Smooth muscle cell (in vitro differentiated cells): Measurements from ENCODE around the gene IGFBP4. TPM values are rescaled to one million over a fixed set of nuclear protein-coding genes. Genes with fewer than 3 reads are reported as not detected.

ENCODE experiments used
- DNase-seq: peaks from one replicate; lab custom pipeline; 2025; ENCODE audit not compliant: unreplicated experiment; lab: John Stamatoyannopoulos, UW
- H2AFZ ChIP-seq: fragments of 200-600 bp; sonication (generic); 2 replicates; pipeline ENCODE4 v1.6.0; 2016; ENCODE audit warnings: antibody characterized with exemption, low read depth, mild to moderate bottlenecking
- H3F3A ChIP-seq: fragments of 200-600 bp; sonication (generic); 2 replicates; pipeline ENCODE4 v1.6.0; 2017; ENCODE audit warnings: antibody characterized with exemption, low read depth
- H3K27ac ChIP-seq: fragments of 200-600 bp; sonication (generic); 2 replicates; pipeline ENCODE4 v1.5.1; 2016; ENCODE audit warnings: low read depth, mild to moderate bottlenecking
- H3K27me3 ChIP-seq: fragments of 200-600 bp; sonication (generic); 2 replicates; pipeline ENCODE4 v1.6.1; 2016; ENCODE audit warnings: low read depth, mild to moderate bottlenecking
- H3K36me3 ChIP-seq: fragments of 200-600 bp; sonication (generic); 2 replicates; pipeline ENCODE4 v1.5.1; 2016; ENCODE audit warnings: low read depth
- H3K4me1 ChIP-seq: fragments of 200-600 bp; sonication (generic); 2 replicates; pipeline ENCODE4 v1.5.1; 2016; ENCODE audit warnings: low read depth
- H3K4me2 ChIP-seq: fragments of 200-600 bp; sonication (generic); 2 replicates; pipeline ENCODE4 v1.6.0; 2016; ENCODE audit warnings: mild to moderate bottlenecking
- H3K4me3 ChIP-seq: fragments of 200-600 bp; sonication (generic); 2 replicates; pipeline ENCODE4 v1.5.1; 2016; ENCODE audit warnings: mild to moderate bottlenecking
- H3K79me2 ChIP-seq: fragments of 200-600 bp; sonication (generic); 2 replicates; pipeline ENCODE4 v1.6.0; 2016; ENCODE audit warnings: low read depth, mild to moderate bottlenecking
- H3K9ac ChIP-seq: fragments of 200-600 bp; sonication (generic); 2 replicates; pipeline ENCODE4 v1.6.0; 2016; ENCODE audit warnings: low read depth
- H3K9me3 ChIP-seq: fragments of 200-600 bp; sonication (generic); replicated peaks from 2 replicates; pipeline ENCODE4 v1.5.1; 2016; ENCODE audit warnings: low read depth
- H4K20me1 ChIP-seq: fragments of 200-600 bp; sonication (generic); 2 replicates; pipeline ENCODE4 v1.6.0; 2016; ENCODE audit warnings: low read depth
- CTCF ChIP-seq: fragments of 200-600 bp; sonication (generic); IDR thresholded peaks from 2 replicates; pipeline ENCODE4 v1.5.1; 2017; ENCODE audit warnings: borderline replicate concordance, mild to moderate bottlenecking, antibody characterized with exemption; ENCODE audit not compliant: insufficient read depth, poor library complexity, severe bottlenecking
- WGBS: methylation state at CpG from one replicate; pipeline ENCODE4 v1.1.7; 2016; ENCODE audit warnings: low lambda C conversion rate; 5-methylcytosine and 5-hydroxymethylcytosine counted together
- polyA plus RNA-seq: library from polyadenylated mRNA; unstranded; fragments of >200 nt; fragmentation: Nextera tagmentation; extraction: Ambion mirVana; gene quantifications from 2 replicates; pipeline ENCODE4 v1.2.1, GENCODE V29; 2016
- total RNA-seq: library from RNA; depleted of rRNA; stranded (reverse); fragments of >200 nt; gene quantifications from 2 replicates; pipeline ENCODE4 v1.2.3, GENCODE V29; 2014

Gene IGFBP4
- total and polyA plus RNA-seq, 2 experiments from 2014 or later: 91.0 to 305 TPM

GRCh38 chr17:40483679-40484078 lies 40.4 kb downstream of the IGFBP4 start:
- H3K79me2 ChIP-seq: no peaks in the 10 kb centered on the region
- TF ChIP-seq CTCF: no peak
- DNase-seq: no peak
- H4K20me1 ChIP-seq: no peaks in the 10 kb centered on the region
- no peak overlapping the region for H2AFZ ChIP-seq
- peaks cover 10% of the 10 kb centered on the region for H3F3A ChIP-seq
- no peaks in the 10 kb centered on the region for H3K36me3 ChIP-seq
- no peak overlapping the region for H3K9ac ChIP-seq
- no peaks in the 10 kb centered on the region for H3K9me3 ChIP-seq
- peaks cover 6% of the 10 kb centered on the region for H3K4me1 ChIP-seq
- no peak overlapping the region for H3K4me3 ChIP-seq
- H3K27ac ChIP-seq: no peak overlapping the region
- H3K4me2 ChIP-seq: no peak overlapping the region
- 64% methylated on average over 4 of the region's 4 CpGs for WGBS
- H3K27me3 ChIP-seq: no peaks in the 10 kb centered on the region

- WGBS: 88% methylated on average over 18 of the region's 18 CpGs
- Histone ChIP-seq H4K20me1 (no peaks in the 10 kb centered on the region), H3K27ac (peak overlapping the region; percentile 89), H3F3A (peaks cover 10% of the 10 kb centered on the region), H2AFZ (no peak overlapping the region), H3K27me3 (no peaks in the 10 kb centered on the region), H3K4me1 (peaks cover 6% of the 10 kb centered on the region), H3K9ac (no peak overlapping the region), H3K4me3 (no peak overlapping the region), H3K9me3 (no peaks in the 10 kb centered on the region), H3K79me2 (no peaks in the 10 kb centered on the region), H3K36me3 (no peaks in the 10 kb centered on the region), H3K4me2 (peak overlapping the region; percentile 74)
- DNase-seq: no peak
- TF ChIP-seq CTCF: no peak
These were observed 41.2 kb downstream of the IGFBP4 start for GRCh38 chr17:40484285-40484972.

- Histone ChIP-seq H3K9ac (peak overlapping the region; percentile 77), H4K20me1 (no peaks in the 10 kb centered on the region), H3K79me2 (no peaks in the 10 kb centered on the region), H3K4me1 (peaks cover 7% of the 10 kb centered on the region), H2AFZ (no peak overlapping the region), H3K9me3 (no peaks in the 10 kb centered on the region), H3K4me3 (no peak overlapping the region), H3K27me3 (no peaks in the 10 kb centered on the region), H3K36me3 (no peaks in the 10 kb centered on the region), H3K27ac (peak overlapping the region; percentile 89), H3F3A (peaks cover 10% of the 10 kb centered on the region), H3K4me2 (peak overlapping the region; percentile 74)
- no peak for DNase-seq
- no peak for TF ChIP-seq CTCF
- WGBS: 72% methylated on average over 7 of the region's 7 CpGs
These were observed 41.8 kb downstream of the IGFBP4 start for GRCh38 chr17:40484973-40485530.
